ENCODE data around the gene STAG3.
A peak's percentile ranks its signal among the peaks of the same experiment; 100 is the strongest.
"Not testable (repeated sequence)": the region's sequence is repeated elsewhere in the genome, so short reads cannot be mapped to it uniquely, and the experiment has no call there.

Gene STAG3

DNA sequence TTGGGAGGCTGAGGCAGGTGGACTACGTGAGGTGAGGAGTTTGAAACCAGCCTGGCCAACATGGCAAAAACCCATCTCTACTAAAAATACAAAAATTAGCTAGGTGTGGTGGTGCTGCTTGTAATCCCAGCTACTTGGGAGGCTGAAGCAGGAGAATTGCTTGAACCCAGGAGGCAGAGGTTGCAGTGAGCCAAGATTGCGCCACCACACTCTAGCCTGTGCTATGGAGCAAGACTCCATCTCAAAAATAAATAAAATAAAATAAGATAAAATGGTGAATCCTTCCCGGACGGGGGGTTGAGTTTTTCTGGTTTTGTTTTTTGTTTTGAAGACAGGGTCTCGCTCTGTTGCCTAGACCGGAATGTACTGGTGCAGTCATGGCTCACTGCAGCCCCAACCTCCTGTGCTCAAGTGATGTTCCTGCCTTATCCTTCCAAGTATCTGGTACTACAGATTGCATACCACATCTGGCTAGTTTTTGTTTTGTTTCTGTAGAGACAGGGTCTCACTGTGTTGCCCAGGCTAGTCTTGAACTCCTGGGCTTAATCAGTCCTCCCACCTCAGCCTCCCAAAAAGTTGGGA is 14.7 kb downstream of the STAG3 start:
- not testable (repeated sequence) for H3K9me3 ChIP-seq (ENCODE audit: control insufficient read depth, low read length); H3K4me1 ChIP-seq (ENCODE audit: control insufficient read depth, insufficient read depth, low read length, poor library complexity, severe bottlenecking); H3K4me3 ChIP-seq (ENCODE audit: insufficient read depth, low read depth, low read length, poor library complexity, severe bottlenecking); H3K27ac ChIP-seq (ENCODE audit: insufficient read depth, low read length, poor library complexity, severe bottlenecking); H3K36me3 ChIP-seq (ENCODE audit: control insufficient read depth, insufficient read depth, low read length); H3K27me3 ChIP-seq (replicated peaks; ENCODE audit: control insufficient read depth, insufficient read depth, low read length, poor library complexity, severe bottlenecking); DNase-seq

DNA sequence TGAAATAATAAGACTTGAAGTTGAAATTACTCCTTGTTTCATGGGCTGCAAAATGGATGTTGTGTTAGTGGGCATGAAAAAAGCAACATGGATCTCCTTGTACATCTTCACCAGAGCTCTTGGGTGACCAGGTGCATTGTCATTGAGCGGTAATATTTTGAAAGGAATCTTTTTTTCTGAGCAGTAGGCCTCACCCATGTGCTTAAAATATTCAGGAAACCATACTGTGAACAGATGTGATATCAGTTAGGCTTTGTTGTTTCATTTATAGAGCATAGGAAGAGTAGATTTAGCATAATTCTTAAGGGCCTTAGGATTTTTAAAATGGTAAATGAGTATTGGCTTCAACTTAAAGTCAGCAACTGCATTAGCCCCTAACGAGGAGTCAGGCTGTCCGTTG is 15.3 kb downstream of the STAG3 start:
- no peak for DNase-seq
- Histone ChIP-seq H3K27ac (ENCODE audit: insufficient read depth, low read length, poor library complexity, severe bottlenecking) (no peak overlapping the region), H3K36me3 (ENCODE audit: control insufficient read depth, insufficient read depth, low read length) (no peaks in the 10 kb centered on the region)

DNA sequence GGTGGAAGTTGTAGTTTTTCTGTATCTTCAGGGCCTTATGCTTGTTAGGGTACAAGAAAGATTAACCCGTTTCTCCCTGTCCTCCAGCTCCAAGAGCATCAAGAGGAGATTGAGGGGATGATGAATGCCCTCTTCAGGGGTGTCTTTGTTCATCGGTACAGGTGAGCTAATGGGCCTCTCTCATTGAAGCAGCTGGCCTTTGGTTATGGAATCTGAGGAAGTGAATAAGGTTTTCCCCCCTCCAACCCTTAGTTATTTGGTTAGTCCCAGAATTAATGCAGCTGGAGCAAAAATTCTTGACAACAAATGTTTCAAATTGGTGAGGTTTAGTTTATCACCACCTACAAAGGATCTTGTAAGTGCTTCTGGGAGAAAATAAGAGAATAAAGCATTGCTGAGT is 17.5 kb downstream of the STAG3 start:
- H3K27ac ChIP-seq (ENCODE audit: insufficient read depth, low read length, poor library complexity, severe bottlenecking), result no peak overlapping the region
- H3K36me3 ChIP-seq (ENCODE audit: control insufficient read depth, insufficient read depth, low read length), result no peaks in the 10 kb centered on the region
- H3K4me1 ChIP-seq (ENCODE audit: control insufficient read depth, insufficient read depth, low read length, poor library complexity, severe bottlenecking), result no peaks in the 10 kb centered on the region
- H3K4me3 ChIP-seq (ENCODE audit: insufficient read depth, low read depth, low read length, poor library complexity, severe bottlenecking), result no peak overlapping the region
- no peak for DNase-seq
- H3K9me3 ChIP-seq (ENCODE audit: control insufficient read depth, low read length), result no peaks in the 10 kb centered on the region
- H3K27me3 ChIP-seq (replicated peaks; ENCODE audit: control insufficient read depth, insufficient read depth, low read length, poor library complexity, severe bottlenecking), result no peaks in the 10 kb centered on the region

More for the DNA sequence above, 15.3 kb downstream of the STAG3 start:
- H3K4me3 ChIP-seq (ENCODE audit: insufficient read depth, low read depth, low read length, poor library complexity, severe bottlenecking), result no peak overlapping the region
- H3K9me3 ChIP-seq (ENCODE audit: control insufficient read depth, low read length), result no peaks in the 10 kb centered on the region
- H3K27me3 ChIP-seq (replicated peaks; ENCODE audit: control insufficient read depth, insufficient read depth, low read length, poor library complexity, severe bottlenecking), result no peaks in the 10 kb centered on the region
- no peaks in the 10 kb centered on the region for H3K4me1 ChIP-seq (ENCODE audit: control insufficient read depth, insufficient read depth, low read length, poor library complexity, severe bottlenecking)

DNA sequence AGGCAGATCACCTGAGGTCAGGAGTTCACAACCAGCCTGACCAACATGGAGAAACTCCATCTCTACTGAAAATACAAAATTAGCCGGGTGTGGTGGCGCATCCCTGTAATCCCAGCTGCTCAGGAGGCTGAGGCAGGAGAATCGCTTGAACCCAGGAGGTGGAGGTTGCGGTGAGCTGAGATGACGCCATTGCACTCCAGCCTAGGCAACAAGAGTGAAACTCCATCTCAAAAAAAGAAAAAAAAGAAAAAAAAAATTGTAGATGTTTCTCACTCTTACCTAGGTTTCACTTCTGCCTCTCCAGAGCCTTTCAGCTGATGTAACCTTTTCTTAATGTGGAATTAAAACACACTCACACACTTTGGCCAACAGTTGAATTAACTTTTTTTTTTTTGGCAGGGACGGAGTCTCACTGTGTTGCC is 18.2 kb downstream of the STAG3 start:
- not testable (repeated sequence) for H3K9me3 ChIP-seq (ENCODE audit: control insufficient read depth, low read length); H3K36me3 ChIP-seq (ENCODE audit: control insufficient read depth, insufficient read depth, low read length); H3K27ac ChIP-seq (ENCODE audit: insufficient read depth, low read length, poor library complexity, severe bottlenecking); H3K27me3 ChIP-seq (replicated peaks; ENCODE audit: control insufficient read depth, insufficient read depth, low read length, poor library complexity, severe bottlenecking); H3K4me1 ChIP-seq (ENCODE audit: control insufficient read depth, insufficient read depth, low read length, poor library complexity, severe bottlenecking); H3K4me3 ChIP-seq (ENCODE audit: insufficient read depth, low read depth, low read length, poor library complexity, severe bottlenecking); DNase-seq

DNA sequence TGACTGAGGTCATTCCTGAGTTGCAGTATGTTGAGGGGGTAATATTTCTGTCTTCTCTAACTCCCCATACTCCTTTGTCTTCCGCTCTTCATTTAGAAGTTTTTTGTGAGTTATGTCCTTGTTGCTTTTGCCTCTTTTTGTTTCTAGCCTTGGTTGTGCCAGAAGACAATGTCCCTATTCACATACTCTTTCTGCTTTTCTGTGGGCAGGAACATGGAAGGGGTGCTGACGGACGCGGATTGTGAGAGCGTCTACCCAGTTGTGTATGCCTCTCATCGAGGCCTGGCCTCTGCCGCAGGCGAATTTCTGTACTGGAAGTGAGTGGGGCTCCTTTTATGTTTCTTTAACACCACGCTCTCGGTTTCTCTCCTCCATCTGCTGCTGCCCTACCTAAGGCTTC is 20.5 kb downstream of the STAG3 start:
- DNase-seq, result no peak
- Histone ChIP-seq H3K9me3 (ENCODE audit: control insufficient read depth, low read length) (no peaks in the 10 kb centered on the region), H3K4me3 (ENCODE audit: insufficient read depth, low read depth, low read length, poor library complexity, severe bottlenecking) (no peak overlapping the region), H3K27me3 (replicated peaks; ENCODE audit: control insufficient read depth, insufficient read depth, low read length, poor library complexity, severe bottlenecking) (no peaks in the 10 kb centered on the region), H3K4me1 (ENCODE audit: control insufficient read depth, insufficient read depth, low read length, poor library complexity, severe bottlenecking) (no peaks in the 10 kb centered on the region), H3K36me3 (ENCODE audit: control insufficient read depth, insufficient read depth, low read length) (no peaks in the 10 kb centered on the region), H3K27ac (ENCODE audit: insufficient read depth, low read length, poor library complexity, severe bottlenecking) (no peak overlapping the region)

- Histone ChIP-seq H3K4me1 (ENCODE audit: control insufficient read depth, insufficient read depth, low read length, poor library complexity, severe bottlenecking) (no peaks in the 10 kb centered on the region), H3K9me3 (ENCODE audit: control insufficient read depth, low read length) (no peaks in the 10 kb centered on the region), H3K36me3 (ENCODE audit: control insufficient read depth, insufficient read depth, low read length) (no peaks in the 10 kb centered on the region), H3K27ac (ENCODE audit: insufficient read depth, low read length, poor library complexity, severe bottlenecking) (no peak overlapping the region), H3K27me3 (replicated peaks; ENCODE audit: control insufficient read depth, insufficient read depth, low read length, poor library complexity, severe bottlenecking) (no peaks in the 10 kb centered on the region), H3K4me3 (ENCODE audit: insufficient read depth, low read depth, low read length, poor library complexity, severe bottlenecking) (no peak overlapping the region)
- DNase-seq, result no peak
These were observed 23.0 kb downstream of the STAG3 start for GRCh38 chr7:100200693-100201092.

DNA sequence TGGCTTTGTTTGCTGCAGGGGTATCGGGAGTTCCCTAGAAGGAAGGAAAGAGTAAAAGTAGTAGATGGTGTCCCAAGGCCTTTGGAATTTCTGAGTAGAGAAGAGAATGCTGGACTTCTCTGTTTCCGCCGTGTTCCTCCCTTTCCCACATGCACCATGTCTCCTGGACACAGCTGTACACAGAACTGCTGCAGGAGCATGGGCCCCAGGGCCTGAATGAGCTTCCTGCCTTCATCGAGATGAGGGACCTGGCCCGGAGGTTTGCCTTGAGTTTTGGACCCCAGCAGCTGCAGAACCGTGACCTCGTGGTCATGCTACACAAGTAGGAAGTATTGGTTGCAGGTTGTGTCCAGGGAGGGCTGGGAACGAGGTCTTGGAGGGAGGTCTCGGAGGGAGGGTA is 26.7 kb downstream of the STAG3 start:
- no peaks in the 10 kb centered on the region for H3K9me3 ChIP-seq (ENCODE audit: control insufficient read depth, low read length)
- H3K27ac ChIP-seq (ENCODE audit: insufficient read depth, low read length, poor library complexity, severe bottlenecking), result no peak overlapping the region
- DNase-seq, result no peak
- no peaks in the 10 kb centered on the region for H3K27me3 ChIP-seq (replicated peaks; ENCODE audit: control insufficient read depth, insufficient read depth, low read length, poor library complexity, severe bottlenecking)
- H3K36me3 ChIP-seq (ENCODE audit: control insufficient read depth, insufficient read depth, low read length), result no peaks in the 10 kb centered on the region
- H3K4me3 ChIP-seq (ENCODE audit: insufficient read depth, low read depth, low read length, poor library complexity, severe bottlenecking), result no peak overlapping the region
- H3K4me1 ChIP-seq (ENCODE audit: control insufficient read depth, insufficient read depth, low read length, poor library complexity, severe bottlenecking), result peaks cover 4% of the 10 kb centered on the region

- Histone ChIP-seq H3K9me3 (ENCODE audit: control insufficient read depth, low read length) (no peaks in the 10 kb centered on the region), H3K4me3 (ENCODE audit: insufficient read depth, low read depth, low read length, poor library complexity, severe bottlenecking) (no peak overlapping the region), H3K4me1 (ENCODE audit: control insufficient read depth, insufficient read depth, low read length, poor library complexity, severe bottlenecking) (peaks cover 19% of the 10 kb centered on the region), H3K36me3 (ENCODE audit: control insufficient read depth, insufficient read depth, low read length) (no peaks in the 10 kb centered on the region), H3K27me3 (replicated peaks; ENCODE audit: control insufficient read depth, insufficient read depth, low read length, poor library complexity, severe bottlenecking) (no peaks in the 10 kb centered on the region), H3K27ac (ENCODE audit: insufficient read depth, low read length, poor library complexity, severe bottlenecking) (no peak overlapping the region)
- DNase-seq, result no peak
These were observed 31.2 kb downstream of the STAG3 start for GRCh38 chr7:100208911-100209408.

DNA sequence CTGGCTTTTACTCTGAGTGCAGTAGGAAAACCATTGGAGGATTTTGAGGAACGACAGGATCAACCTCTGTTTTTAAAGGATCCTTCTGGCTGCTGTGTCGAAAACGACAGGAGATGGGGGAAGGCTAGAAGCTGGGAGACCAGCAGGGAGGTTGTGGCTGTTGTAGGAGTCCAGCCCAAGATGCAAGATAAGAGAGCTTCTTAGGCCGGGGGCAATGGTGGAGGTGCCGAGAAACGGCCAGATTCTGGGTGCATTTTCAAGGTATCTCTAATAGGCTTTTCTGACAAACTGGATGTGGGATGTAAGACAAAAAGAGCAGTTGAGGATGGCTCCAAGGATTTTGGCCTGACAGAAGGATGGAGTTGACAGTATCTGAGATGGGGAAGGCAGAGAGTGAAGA is 31.8 kb downstream of the STAG3 start:
- Histone ChIP-seq H3K27ac (ENCODE audit: insufficient read depth, low read length, poor library complexity, severe bottlenecking) (no peak overlapping the region), H3K36me3 (ENCODE audit: control insufficient read depth, insufficient read depth, low read length) (no peaks in the 10 kb centered on the region), H3K27me3 (replicated peaks; ENCODE audit: control insufficient read depth, insufficient read depth, low read length, poor library complexity, severe bottlenecking) (no peaks in the 10 kb centered on the region), H3K4me3 (ENCODE audit: insufficient read depth, low read depth, low read length, poor library complexity, severe bottlenecking) (no peak overlapping the region), H3K9me3 (ENCODE audit: control insufficient read depth, low read length) (no peaks in the 10 kb centered on the region), H3K4me1 (ENCODE audit: control insufficient read depth, insufficient read depth, low read length, poor library complexity, severe bottlenecking) (peaks cover 19% of the 10 kb centered on the region)
- DNase-seq, result no peak

DNA sequence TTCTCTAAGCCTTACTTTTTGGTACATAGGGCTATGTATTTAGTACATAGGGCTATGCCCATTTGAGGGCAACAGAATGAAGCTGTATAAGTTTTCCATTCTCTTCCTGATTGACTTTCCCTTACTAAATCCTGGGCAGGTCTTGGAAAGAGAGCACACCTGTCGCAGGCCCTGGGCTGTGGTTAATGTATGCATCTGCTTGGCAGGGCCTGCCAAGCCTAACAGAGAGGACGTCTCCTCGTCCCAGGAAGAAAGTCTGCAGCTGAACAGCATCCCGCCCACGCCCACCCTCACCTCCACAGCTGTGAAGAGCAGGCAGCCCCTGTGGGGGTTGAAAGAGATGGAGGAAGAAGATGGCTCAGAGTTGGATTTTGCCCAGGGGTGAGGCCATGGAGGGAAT is 33.1 kb downstream of the STAG3 start:
- peak overlapping the region; percentile 39 for H3K27ac ChIP-seq (ENCODE audit: insufficient read depth, low read length, poor library complexity, severe bottlenecking)

More for the DNA sequence above, 33.1 kb downstream of the STAG3 start:
- Histone ChIP-seq H3K36me3 (ENCODE audit: control insufficient read depth, insufficient read depth, low read length) (no peaks in the 10 kb centered on the region), H3K27me3 (replicated peaks; ENCODE audit: control insufficient read depth, insufficient read depth, low read length, poor library complexity, severe bottlenecking) (no peaks in the 10 kb centered on the region), H3K9me3 (ENCODE audit: control insufficient read depth, low read length) (no peaks in the 10 kb centered on the region), H3K4me3 (ENCODE audit: insufficient read depth, low read depth, low read length, poor library complexity, severe bottlenecking) (no peak overlapping the region), H3K4me1 (ENCODE audit: control insufficient read depth, insufficient read depth, low read length, poor library complexity, severe bottlenecking) (peaks cover 19% of the 10 kb centered on the region)
- DNase-seq, result no peak

All from effector memory CD4-positive, alpha-beta T cell (primary cell).